GM08714 (cell line): ENCODE results near the gene TSEN54.
A peak's percentile ranks its signal among the peaks of the same experiment; 100 is the strongest.
"Not testable (repeated sequence)": the region's sequence is repeated elsewhere in the genome, so short reads cannot be mapped to it uniquely, and the experiment has no call there.

Experiments
- H3K4me3 ChIP-seq: fragments of 200-500 bp; sonication (Bioruptor generic); 2 replicates; pipeline ENCODE4 v1.5.1; 2014; ENCODE audit warnings: mild to moderate bottlenecking, low read length, inconsistent platforms
- ZNF274 ChIP-seq: IDR thresholded peaks from 2 replicates; pipeline ENCODE4 v1.6.1; 2012; ENCODE audit warnings: mild to moderate bottlenecking, low read depth, low read length

Gene TSEN54

DNA sequence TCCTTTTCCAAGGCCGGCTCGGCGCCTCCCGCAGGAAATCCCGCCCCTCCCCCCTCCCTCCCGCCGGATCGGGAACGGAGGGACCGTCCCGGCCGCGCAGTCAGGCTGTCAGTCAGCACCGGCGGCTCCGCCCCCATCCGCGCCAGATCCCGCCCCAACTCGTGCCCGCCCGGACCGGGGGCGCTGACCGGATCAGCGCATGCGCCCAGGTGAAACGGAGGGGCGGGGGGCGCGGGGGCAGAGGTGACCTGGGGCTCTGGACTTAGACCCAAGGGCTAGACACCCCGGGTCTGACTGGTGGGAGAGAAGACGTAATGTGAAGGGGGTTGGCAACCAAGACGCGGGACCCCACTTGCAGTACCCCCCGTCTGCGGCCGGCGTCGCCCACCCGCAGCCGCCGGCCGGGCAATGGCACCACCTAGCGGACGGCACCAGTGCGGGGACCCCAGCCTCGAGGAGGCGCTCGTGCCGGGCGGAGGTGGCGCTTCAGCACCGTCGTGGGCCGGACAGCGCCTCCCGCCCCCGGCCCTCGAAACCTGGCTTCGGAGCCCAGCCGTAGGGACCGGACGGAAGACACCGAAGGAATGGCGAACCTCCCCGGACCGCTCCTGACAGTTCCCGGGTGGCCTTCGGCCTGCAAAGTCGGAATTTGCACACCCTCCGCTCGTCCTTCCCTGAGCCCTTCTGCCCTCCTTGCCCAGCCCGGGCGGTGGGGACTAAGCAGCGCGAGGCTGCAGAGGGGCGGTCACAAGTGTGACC, 653 bp upstream of the TSEN54 start, which contains the start of gene CASKIN2:
Gene CASKIN2, minus strand, starts transcription at position 42 of the 759 bp plus-strand sequence. CDS start 1,733 bp downstream, outside the sequence.
- TF ChIP-seq ZNF274, result no peak
- peak within 1 kb of the TSS; percentile 68 for H3K4me3 ChIP-seq

DNA sequence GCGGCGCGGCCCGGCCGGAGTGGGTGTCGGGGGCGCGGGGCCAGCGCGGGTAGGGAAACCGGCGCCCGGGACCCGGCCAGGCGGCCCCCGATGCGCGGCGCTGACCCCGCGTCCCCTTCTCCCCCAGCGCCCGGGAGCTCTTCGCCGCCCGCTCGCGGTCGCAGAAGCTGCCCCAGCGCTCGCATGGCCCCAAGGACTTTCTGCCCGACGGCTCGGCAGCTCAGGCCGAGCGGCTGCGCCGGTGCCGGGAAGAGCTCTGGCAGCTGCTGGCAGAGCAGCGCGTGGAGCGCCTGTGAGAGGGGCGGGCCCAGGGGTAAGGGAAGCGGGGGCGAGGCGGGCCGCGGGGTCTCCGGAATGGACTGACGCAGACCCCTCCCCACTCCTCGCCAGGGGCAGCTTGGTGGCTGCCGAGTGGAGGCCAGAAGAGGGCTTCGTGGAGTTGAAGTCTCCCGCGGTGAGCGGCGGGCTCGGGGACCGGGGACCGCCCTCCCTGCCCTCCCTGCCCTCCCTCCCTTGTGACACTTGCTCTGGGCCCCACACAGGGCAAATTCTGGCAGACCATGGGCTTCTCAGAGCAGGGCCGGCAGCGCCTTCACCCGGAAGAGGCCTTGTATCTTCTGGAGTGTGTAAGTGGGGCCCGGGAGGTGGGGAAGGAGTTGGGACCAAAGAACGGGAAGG, 430 bp downstream of the TSEN54 start:
- no peak for TF ChIP-seq ZNF274
- peak overlapping the region; percentile 79 for H3K4me3 ChIP-seq

DNA sequence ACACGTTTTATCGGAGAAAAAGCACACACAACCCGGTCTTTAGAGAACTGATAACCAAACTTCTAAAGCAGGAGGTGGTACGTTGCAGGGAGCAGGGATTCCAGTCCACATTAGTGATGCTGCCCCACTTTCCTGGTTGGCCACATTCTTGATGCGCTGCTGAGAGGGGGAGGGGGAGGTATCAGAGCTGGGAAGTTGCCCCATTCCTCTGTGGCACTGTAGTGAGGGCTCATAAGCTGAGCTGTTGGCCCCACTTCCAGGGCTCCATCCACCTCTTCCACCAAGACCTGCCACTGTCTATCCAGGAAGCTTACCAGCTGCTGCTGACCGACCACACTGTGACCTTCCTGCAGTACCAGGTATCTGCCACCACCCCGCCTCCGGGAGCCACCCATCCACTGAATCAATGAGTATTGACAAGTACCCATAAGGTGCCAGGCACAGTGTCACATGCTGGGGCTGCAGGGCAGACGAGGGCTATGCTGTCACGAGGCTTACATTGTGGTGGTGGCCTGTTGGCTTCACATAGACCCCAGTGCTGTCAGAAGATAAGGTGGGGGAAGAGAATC, 1.1 kb downstream of the TSEN54 start:
- peak overlapping the region; percentile 79 for H3K4me3 ChIP-seq
- TF ChIP-seq ZNF274, result no peak

GRCh38 chr17:75518201-75518600, 1.9 kb downstream of the TSEN54 start:
- no peak for TF ChIP-seq ZNF274
- H3K4me3 ChIP-seq, result peak overlapping the region; percentile 13; the same call in 1 of the 2 replicates

GRCh38 chr17:75518983-75519537, 2.7 kb downstream of the TSEN54 start:
- H3K4me3 ChIP-seq, result no peak overlapping the region; the same call in 1 of the 2 replicates
- no peak for TF ChIP-seq ZNF274

GRCh38 chr17:75520413-75520812, 4.1 kb downstream of the TSEN54 start:
- not testable (repeated sequence) for H3K4me3 ChIP-seq

- H3K4me3 ChIP-seq, result no peak overlapping the region
- TF ChIP-seq ZNF274, result no peak
Measured at GRCh38 chr17:75521290-75521689, 5.0 kb downstream of the TSEN54 start.

GRCh38 chr17:75521951-75522727, 5.8 kb downstream of the TSEN54 start:
- no peak overlapping the region for H3K4me3 ChIP-seq
- no peak for TF ChIP-seq ZNF274

GRCh38 chr17:75523647-75524046, 7.3 kb downstream of the TSEN54 start:
- no peak for TF ChIP-seq ZNF274
- no peak overlapping the region for H3K4me3 ChIP-seq

DNA sequence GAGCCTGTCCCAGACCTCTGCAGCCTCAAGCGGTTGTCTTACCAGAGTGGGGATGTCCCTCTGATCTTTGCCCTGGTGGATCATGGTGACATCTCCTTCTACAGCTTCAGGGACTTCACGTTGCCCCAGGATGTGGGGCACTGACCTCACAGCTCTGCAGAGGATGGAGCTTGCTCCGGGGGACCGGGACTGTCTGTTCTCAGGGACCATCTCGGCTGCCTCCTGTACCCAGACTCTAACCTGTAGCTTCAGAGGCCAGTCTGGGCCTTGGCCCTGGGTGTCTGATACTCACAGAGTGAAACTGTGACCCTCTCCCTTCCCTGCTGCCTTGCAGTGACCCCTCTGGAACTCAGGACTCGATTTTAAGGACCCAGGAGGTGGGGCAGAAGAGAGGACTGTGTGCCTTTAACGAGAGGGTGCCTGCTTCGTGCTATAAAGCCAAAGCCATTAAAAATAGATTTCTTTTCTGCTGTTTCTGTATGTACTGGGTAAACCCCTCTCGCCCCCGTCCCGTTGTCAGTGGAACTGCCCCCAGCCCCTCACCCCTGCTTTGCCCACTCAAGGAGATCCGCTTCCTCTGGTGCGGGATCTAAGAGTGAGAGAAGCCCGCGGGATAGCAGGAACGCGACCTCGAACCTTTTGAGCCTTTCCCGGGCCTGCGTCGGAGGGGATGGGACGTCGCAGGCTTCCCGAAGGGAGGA, 8.1 kb downstream of the TSEN54 start:
- no peak for TF ChIP-seq ZNF274
- H3K4me3 ChIP-seq, result no peak overlapping the region; the same call in 1 of the 2 replicates

DNA sequence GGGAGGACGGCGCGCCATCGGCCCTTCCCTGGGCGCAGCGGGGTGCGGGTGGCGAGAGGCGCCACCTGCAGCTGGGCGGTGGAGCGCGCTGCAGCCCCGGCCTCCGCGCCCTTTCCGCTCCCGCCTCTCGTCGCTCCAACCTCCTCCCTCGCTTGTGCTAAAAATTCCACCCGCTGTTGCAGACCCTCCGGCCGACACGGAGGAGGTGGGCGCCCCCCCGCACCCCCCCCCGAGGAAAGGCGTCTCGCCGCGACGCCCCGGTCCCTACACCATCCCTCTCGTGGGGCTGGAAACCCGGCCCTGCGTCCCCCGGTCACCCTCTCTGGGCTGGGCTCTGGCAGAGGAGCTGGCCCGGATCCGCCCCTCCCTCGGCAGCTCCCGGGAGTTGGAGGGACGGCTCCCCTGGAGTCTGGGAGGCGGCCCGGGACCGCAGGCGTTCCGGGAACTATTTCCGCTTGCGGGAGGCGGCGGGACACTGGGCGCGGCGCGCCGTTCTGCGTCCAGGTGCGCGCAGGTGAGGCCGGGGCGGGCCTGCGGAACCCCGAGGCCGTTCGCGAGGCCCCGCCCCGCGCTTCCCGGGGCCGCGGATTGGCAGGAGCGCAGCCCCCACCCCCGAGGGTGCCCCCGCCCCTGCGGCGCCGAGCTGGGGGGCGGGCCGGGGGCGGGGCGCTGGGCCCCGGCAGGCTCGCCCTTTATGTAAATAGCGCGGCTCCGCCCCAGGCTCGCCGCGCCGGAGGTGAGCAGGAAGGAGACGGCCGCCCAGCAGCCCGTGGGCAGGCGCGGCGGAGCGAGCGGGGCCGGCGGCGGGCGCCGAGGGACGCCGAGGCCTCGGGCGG, 8.9 kb downstream of the TSEN54 start, which contains the start of gene LLGL2:
Gene LLGL2, plus strand, starts transcription at position 728 of the 836 bp plus-strand sequence. CDS start 17,730 bp downstream, outside the sequence.
- peak within 1 kb of the TSS; percentile 62; the same call in 1 of the 2 replicates for H3K4me3 ChIP-seq
- no peak for TF ChIP-seq ZNF274

- H3K4me3 ChIP-seq, result peak overlapping the region; percentile 62; the same call in 1 of the 2 replicates
- TF ChIP-seq ZNF274, result no peak
Measured at GRCh38 chr17:75525806-75526554, 9.7 kb downstream of the TSEN54 start.
